Activated naive CD8-positive, alpha-beta T cell treated with anti-CD3 and anti-CD28 coated beads, Interleukin-2, amount 10 ng/mL, durations not matched to agents 7 days and 5 days (primary cell): Measurements from ENCODE around the gene STK16. TPM values are rescaled to one million over a fixed set of nuclear protein-coding genes. Genes with fewer than 3 reads are reported as not detected.

ENCODE experiments used
- ATAC-seq: fragments of 150-1000 bp; cut with Tn5 transposase; one replicate; pipeline ENCODE4 v1.10.0; 2021; ENCODE audit warnings: low read depth, moderate library complexity
- POLR2A ChIA-PET: fragments of 350-600 bp; sonication (Branson Sonifier 250); formaldehyde crosslinking; loops from one replicate; lab custom pipeline; 2021; ENCODE audit warnings: antibody characterized with exemption; lab: Charles Lee
- DNase-seq: peaks from one replicate; pipeline ENCODE4 v3.0.0; 2021
- H3K27ac Mint-ChIP-seq: one replicate; pipeline ENCODE4 v1.8.0; 2022; ENCODE audit warnings: mild to moderate bottlenecking, mixed read lengths
- H3K27me3 Mint-ChIP-seq: one replicate; pipeline ENCODE4 v1.8.0; 2022; ENCODE audit warnings: mild to moderate bottlenecking, moderate library complexity, mixed read lengths
- H3K36me3 Mint-ChIP-seq: one replicate; pipeline ENCODE4 v1.8.0; 2021; ENCODE audit warnings: mild to moderate bottlenecking, mixed read lengths
- H3K4me1 Mint-ChIP-seq: one replicate; pipeline ENCODE4 v1.8.0; 2021; ENCODE audit warnings: mixed read lengths
- H3K4me3 Mint-ChIP-seq: one replicate; pipeline ENCODE4 v1.8.0; 2022; ENCODE audit warnings: mild to moderate bottlenecking, moderate library complexity, mixed read lengths
- H3K9me3 Mint-ChIP-seq: one replicate; pipeline ENCODE4 v1.8.0; 2021; ENCODE audit warnings: mixed read lengths
- total RNA-seq, 2 experiments: library from RNA; stranded (reverse); gene quantifications; one replicate each; pipeline ENCODE4 v1.2.3, GENCODE V29; 2021

The STK16 gene
- total RNA-seq, 2 experiments from 2014 or later: 34.0 to 36.0 TPM

DNA sequence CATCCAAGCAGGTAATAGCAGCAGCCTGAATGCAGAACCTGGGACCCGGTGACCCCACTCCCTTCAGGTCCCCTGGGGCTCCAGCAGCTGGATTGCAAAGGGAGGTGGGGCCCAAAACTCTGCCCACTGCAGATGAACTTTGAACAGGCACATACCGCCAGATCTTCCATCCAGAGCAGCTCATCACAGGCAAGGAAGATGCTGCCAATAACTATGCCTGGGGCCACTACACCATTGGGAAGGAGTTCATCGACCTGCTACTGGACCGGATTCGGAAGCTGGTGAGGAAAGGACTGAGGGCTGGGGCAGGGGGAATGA, 24.7 kb downstream of the STK16 start:
- POLR2A ChIA-PET: interaction anchor here (0.7 kb wide), 1 partner anchor 9 kb away, joined by 3 read pairs; the partner anchor contains the start of gene DNAJB2
- peaks cover 6% of the 10 kb centered on the region for H3K27me3 Mint-ChIP-seq
- H3K9me3 Mint-ChIP-seq: no peaks in the 10 kb centered on the region
- H3K4me1 Mint-ChIP-seq: peaks cover 6% of the 10 kb centered on the region
- H3K36me3 Mint-ChIP-seq: no peaks in the 10 kb centered on the region
- H3K4me3 Mint-ChIP-seq: no peak overlapping the region
- H3K27ac Mint-ChIP-seq: no peak overlapping the region
- no peak for ATAC-seq
- no peak for DNase-seq

- POLR2A ChIA-PET: no interaction called here
- H3K27me3 Mint-ChIP-seq: peaks cover 6% of the 10 kb centered on the region
- no peak overlapping the region for H3K4me3 Mint-ChIP-seq
- H3K4me1 Mint-ChIP-seq: peaks cover 6% of the 10 kb centered on the region
- no peaks in the 10 kb centered on the region for H3K36me3 Mint-ChIP-seq
- no peak for DNase-seq
- H3K27ac Mint-ChIP-seq: no peak overlapping the region
- no peak for ATAC-seq
- H3K9me3 Mint-ChIP-seq: no peaks in the 10 kb centered on the region
Observed at GRCh38 chr2:219271021-219271420, 25.7 kb downstream of the STK16 start.

- no peak for ATAC-seq
- peaks cover 7% of the 10 kb centered on the region for H3K4me1 Mint-ChIP-seq
Observed at GRCh38 chr2:219272356-219272755, 27.1 kb downstream of the STK16 start.

DNA sequence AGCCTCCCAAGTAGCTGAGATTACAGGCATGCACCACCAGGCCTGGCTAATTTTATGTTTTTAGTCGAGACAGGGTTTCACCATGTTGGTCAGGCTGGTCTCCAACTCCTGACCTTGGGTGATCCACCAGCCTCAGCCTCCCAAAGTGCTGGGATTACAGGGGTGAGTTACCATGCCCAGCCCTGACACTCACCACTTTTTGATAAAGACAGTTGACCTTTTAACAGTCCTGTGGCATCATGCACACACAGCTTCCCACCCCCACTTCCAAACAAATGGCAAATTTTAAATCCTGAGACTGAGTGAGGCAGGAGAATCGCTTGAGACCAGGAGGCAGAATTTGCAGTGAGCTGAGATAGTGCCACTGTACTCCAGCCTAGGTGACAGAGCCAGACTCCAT, 27.7 kb downstream of the STK16 start:
- ATAC-seq (no peak), DNase-seq (no peak)
- Mint-ChIP-seq H3K36me3 (no peaks in the 10 kb centered on the region), H3K9me3 (no peaks in the 10 kb centered on the region), H3K4me1 (peaks cover 13% of the 10 kb centered on the region), H3K27ac (no peak overlapping the region), H3K27me3 (peaks cover 6% of the 10 kb centered on the region), H3K4me3 (no peak overlapping the region)
- POLR2A ChIA-PET: no interaction called here

More at GRCh38 chr2:219272356-219272755, 27.1 kb downstream of the STK16 start:
- Mint-ChIP-seq H3K36me3 (no peaks in the 10 kb centered on the region), H3K9me3 (no peaks in the 10 kb centered on the region), H3K4me3 (no peak overlapping the region), H3K27me3 (peaks cover 6% of the 10 kb centered on the region), H3K27ac (no peak overlapping the region)
- POLR2A ChIA-PET: no interaction called here
- no peak for DNase-seq

- H3K4me3 Mint-ChIP-seq: no peak overlapping the region
- DNase-seq: no peak
- no peaks in the 10 kb centered on the region for H3K9me3 Mint-ChIP-seq
- peaks cover 22% of the 10 kb centered on the region for H3K4me1 Mint-ChIP-seq
- H3K27me3 Mint-ChIP-seq: peaks cover 6% of the 10 kb centered on the region
- no peak for ATAC-seq
- no peak overlapping the region for H3K27ac Mint-ChIP-seq
- no peaks in the 10 kb centered on the region for H3K36me3 Mint-ChIP-seq
- POLR2A ChIA-PET: interaction anchor here (0.8 kb wide), 1 partner anchor 19 kb away, joined by 3 read pairs; no protein-coding TSS in a partner anchor
Observed at GRCh38 chr2:219273937-219274336, 28.7 kb downstream of the STK16 start.

DNA sequence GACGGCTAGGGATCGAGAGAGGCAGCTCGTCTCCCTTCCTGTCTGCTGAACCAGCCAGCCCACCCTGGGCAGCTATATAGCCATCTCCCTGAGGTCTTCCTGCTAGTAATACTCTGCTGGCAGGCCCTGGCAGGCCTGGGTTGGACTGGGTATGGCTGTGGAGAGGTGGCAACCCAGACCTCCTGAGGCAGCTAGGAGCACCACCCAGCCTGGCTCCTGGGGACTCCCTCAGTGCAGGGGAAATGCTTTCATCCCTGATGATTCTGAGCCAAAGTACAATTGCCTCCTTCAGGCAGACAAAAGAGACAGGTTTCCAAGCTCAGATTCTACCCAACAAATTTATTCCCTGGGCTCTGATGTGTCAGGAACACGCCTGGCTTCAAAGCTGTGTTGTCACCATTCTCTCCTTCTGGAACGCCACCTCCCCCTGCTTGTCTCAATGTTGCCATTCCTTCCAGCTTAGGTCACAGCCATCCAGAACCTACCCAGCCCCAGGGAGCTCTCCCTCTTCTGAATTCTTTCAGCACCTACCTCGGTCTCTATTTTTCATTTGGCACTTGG, 29.2 kb downstream of the STK16 start:
- no peaks in the 10 kb centered on the region for H3K36me3 Mint-ChIP-seq
- no peak overlapping the region for H3K4me3 Mint-ChIP-seq
- POLR2A ChIA-PET: interaction anchor here (0.8 kb wide), 1 partner anchor 20 kb away, joined by 3 read pairs; no protein-coding TSS in a partner anchor
- DNase-seq: no peak
- peaks cover 23% of the 10 kb centered on the region for H3K4me1 Mint-ChIP-seq
- ATAC-seq: no peak
- peaks cover 6% of the 10 kb centered on the region for H3K27me3 Mint-ChIP-seq
- H3K9me3 Mint-ChIP-seq: no peaks in the 10 kb centered on the region
- no peak overlapping the region for H3K27ac Mint-ChIP-seq

DNA sequence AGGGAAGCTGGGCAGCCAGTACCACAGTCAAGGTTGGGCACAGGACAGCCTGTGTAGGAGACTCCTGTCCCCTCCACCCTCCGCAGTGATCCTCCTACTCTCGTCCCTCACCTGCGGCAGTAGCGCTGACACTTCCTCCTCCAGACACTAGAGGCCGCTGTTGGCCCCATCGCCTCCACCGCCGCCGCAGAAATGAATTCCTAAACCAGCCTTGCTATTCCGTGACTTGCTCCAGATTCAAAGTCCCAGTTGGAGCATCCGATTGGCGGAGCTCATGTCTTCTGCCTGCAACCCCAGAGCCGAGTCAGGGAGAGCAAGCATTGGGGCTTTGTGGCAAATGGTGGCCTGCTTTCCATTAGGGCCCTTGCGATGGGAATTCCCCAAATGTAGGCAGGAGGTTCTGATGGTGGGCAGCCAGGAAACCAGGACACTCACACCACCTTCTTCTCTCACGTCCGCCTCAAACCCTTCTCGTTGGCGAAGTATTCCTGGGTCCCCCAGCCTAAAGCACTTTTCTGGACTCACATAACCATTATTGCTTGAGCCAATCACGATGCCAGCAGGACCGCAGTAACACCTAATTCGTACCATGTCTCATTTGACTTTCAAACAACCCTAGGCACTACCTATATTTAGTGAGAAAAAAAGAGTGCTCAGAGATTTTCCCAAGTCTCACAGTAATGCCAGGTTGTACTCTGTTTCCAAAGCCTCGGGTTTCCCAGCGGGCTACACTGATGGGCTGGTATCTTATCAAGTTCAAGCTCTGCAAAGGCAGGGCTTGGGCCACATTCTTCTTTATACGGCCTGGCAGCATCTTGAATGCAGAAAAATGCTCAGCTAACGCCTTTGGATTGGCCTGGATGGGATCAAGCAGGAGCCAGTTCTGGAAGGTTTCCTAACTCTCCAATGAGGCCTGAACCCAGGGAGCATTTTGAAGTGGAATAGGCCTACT, 32.7 kb downstream of the STK16 start:
- H3K27me3 Mint-ChIP-seq: peaks cover 4% of the 10 kb centered on the region
- no peak for ATAC-seq
- no peaks in the 10 kb centered on the region for H3K9me3 Mint-ChIP-seq
- POLR2A ChIA-PET: interaction anchor here (1.3 to 5.5 kb wide), 8 partner anchors 8 to 119 kb away, joined by 3 to 66 read pairs (median 14); partner anchors contain the start of genes ANKZF1, ATG9A, GLB1L and STK16
- H3K4me3 Mint-ChIP-seq: peak overlapping the region; percentile 98
- peak; percentile 81 for DNase-seq
- H3K27ac Mint-ChIP-seq: peak overlapping the region; percentile 97
- H3K4me1 Mint-ChIP-seq: peaks cover 43% of the 10 kb centered on the region
- H3K36me3 Mint-ChIP-seq: peaks cover 5% of the 10 kb centered on the region

- POLR2A ChIA-PET: interaction anchor here (0.7 to 5.5 kb wide), 13 partner anchors 9 to 119 kb away, joined by 3 to 66 read pairs (median 5); partner anchors contain the start of genes ABCB6, ANKZF1, ATG9A and GLB1L
- Mint-ChIP-seq H3K36me3 (peaks cover 7% of the 10 kb centered on the region), H3K4me1 (peaks cover 40% of the 10 kb centered on the region), H3K27me3 (peaks cover 4% of the 10 kb centered on the region), H3K9me3 (no peaks in the 10 kb centered on the region), H3K4me3 (peak overlapping the region; percentile 98), H3K27ac (peak overlapping the region; percentile 97)
- ATAC-seq (no peak), DNase-seq (no peak)
Observed at GRCh38 chr2:219278655-219279150, 33.4 kb downstream of the STK16 start.

DNA sequence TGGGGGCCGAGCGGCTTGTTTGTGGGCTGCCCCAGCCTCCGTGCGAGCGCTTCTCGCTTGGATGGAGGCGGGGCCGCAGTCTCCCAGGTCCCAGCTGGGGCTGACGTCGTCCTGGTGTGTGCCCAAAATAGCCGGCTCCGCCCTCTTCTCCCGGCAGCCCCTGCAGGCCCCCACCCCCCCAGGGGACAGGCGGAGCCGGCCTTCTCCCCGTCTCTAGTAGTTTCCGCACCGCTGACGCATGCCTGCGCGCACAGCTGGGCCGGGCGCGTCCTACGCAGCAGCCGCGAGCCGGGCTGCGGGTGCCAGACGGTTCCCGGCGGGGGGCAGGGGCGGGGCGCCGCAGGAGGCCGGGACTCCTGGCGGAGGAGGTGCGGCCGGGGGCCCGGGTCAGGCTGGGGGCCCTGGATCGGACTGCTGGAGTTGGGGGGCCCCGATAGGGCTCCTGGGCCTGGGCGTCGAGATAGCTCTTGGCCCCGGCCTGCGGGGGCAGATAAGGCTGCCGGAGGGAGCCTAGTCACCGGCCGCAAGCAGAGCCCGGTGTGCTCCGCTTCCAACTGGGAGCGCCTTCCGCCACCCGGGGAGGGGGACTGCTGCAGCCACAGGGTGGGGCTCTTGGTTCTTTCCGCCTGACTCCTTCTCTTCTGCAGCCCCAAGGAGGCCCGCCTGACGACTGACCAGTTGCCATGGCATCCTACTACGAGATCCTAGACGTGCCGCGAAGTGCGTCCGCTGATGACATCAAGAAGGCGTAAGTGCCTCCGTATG, 34.1 kb downstream of the STK16 start, which contains the start of gene DNAJB2:
Gene DNAJB2, plus strand, starts transcription at position 216 of the 765 bp plus-strand sequence. Its CDS starts 468 bp downstream, at position 684.
- Mint-ChIP-seq H3K27me3 (peaks cover 4% of the 10 kb centered on the region), H3K4me1 (peaks cover 38% of the 10 kb centered on the region), H3K36me3 (peaks cover 7% of the 10 kb centered on the region), H3K27ac (peak within 1 kb of the TSS; percentile 99), H3K4me3 (peak within 1 kb of the TSS; percentile 98), H3K9me3 (no peaks in the 10 kb centered on the region)
- DNase-seq (peak; percentile 97), ATAC-seq (peak; percentile 91)
- POLR2A ChIA-PET: interaction anchor here (0.6 to 5.5 kb wide), 15 partner anchors 10 to 120 kb away, joined by 3 to 66 read pairs (median 5); partner anchors contain the start of genes ABCB6, ANKZF1, ATG9A and CNPPD1

- peaks cover 7% of the 10 kb centered on the region for H3K36me3 Mint-ChIP-seq
- peak overlapping the region; percentile 99 for H3K27ac Mint-ChIP-seq
- H3K4me3 Mint-ChIP-seq: peak overlapping the region; percentile 98
- H3K4me1 Mint-ChIP-seq: peaks cover 38% of the 10 kb centered on the region
- POLR2A ChIA-PET: interaction anchor here (0.6 to 5.5 kb wide), 8 partner anchors 13 to 121 kb away, joined by 3 to 66 read pairs (median 10); partner anchors contain the start of genes CNPPD1, GLB1L, STK16 and TUBA4A
- DNase-seq (no peak), ATAC-seq (no peak)
- no peaks in the 10 kb centered on the region for H3K9me3 Mint-ChIP-seq
- H3K27me3 Mint-ChIP-seq: no peaks in the 10 kb centered on the region
Observed at GRCh38 chr2:219279916-219280516, 34.7 kb downstream of the STK16 start.

DNA sequence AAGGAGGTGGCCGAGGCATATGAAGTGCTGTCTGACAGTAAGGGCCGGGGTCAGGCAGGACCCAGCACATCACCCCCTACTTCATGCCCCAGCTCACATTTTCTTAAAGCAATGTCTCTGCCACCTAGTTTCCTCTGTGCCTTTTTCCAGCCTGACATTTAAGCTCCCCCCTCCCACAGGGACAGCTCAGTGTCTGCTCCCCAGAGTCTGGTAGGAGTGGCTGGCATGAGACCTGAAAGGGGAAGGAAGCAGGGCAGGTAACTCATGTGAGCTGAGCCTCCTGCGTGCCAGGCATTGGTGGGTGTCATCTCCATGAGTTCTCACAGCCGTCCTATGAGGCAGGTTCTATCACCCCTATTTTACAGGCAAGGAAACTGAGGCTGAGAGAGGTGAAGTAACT, 35.4 kb downstream of the STK16 start:
- Mint-ChIP-seq H3K4me1 (peaks cover 40% of the 10 kb centered on the region), H3K27ac (no peak overlapping the region), H3K27me3 (no peaks in the 10 kb centered on the region), H3K36me3 (peaks cover 8% of the 10 kb centered on the region), H3K9me3 (no peaks in the 10 kb centered on the region), H3K4me3 (peak overlapping the region; percentile 98)
- no peak for ATAC-seq
- POLR2A ChIA-PET: interaction anchor here (2.6 to 5.5 kb wide), 3 partner anchors 14 to 31 kb away, joined by 16 to 66 read pairs (median 27); partner anchors contain the start of genes TUBA4A and TUBA4B
- no peak for DNase-seq

DNA sequence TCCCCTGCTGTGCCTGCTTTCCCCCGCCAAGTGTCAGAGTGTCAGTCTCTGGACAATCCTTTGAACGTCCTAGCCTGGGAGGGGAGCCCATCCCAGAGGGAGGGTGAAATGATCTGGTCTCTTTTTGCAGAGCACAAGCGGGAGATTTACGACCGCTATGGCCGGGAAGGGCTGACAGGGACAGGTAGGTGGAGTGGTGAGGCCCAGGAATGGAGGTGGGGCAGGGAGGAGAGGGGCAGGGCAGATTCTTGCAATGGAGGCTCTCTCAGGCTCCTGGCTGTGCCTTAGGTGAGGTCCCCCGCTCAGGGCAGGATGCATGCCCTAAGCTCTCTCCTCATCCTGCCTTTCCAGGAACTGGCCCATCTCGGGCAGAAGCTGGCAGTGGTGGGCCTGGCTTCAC, 36.3 kb downstream of the STK16 start:
- POLR2A ChIA-PET: no interaction called here
- Mint-ChIP-seq H3K27me3 (no peaks in the 10 kb centered on the region), H3K4me3 (no peak overlapping the region), H3K9me3 (no peaks in the 10 kb centered on the region), H3K4me1 (peaks cover 40% of the 10 kb centered on the region), H3K27ac (no peak overlapping the region), H3K36me3 (peaks cover 8% of the 10 kb centered on the region)
- no peak for DNase-seq
- no peak for ATAC-seq
